Measurements from ENCODE around the gene MBP. TPM values are rescaled to one million over a fixed set of nuclear protein-coding genes. Genes with fewer than 3 reads are reported as not detected.

The MBP gene
- total RNA-seq, 1 donor from 2014 or later = 2.0 TPM

DNA sequence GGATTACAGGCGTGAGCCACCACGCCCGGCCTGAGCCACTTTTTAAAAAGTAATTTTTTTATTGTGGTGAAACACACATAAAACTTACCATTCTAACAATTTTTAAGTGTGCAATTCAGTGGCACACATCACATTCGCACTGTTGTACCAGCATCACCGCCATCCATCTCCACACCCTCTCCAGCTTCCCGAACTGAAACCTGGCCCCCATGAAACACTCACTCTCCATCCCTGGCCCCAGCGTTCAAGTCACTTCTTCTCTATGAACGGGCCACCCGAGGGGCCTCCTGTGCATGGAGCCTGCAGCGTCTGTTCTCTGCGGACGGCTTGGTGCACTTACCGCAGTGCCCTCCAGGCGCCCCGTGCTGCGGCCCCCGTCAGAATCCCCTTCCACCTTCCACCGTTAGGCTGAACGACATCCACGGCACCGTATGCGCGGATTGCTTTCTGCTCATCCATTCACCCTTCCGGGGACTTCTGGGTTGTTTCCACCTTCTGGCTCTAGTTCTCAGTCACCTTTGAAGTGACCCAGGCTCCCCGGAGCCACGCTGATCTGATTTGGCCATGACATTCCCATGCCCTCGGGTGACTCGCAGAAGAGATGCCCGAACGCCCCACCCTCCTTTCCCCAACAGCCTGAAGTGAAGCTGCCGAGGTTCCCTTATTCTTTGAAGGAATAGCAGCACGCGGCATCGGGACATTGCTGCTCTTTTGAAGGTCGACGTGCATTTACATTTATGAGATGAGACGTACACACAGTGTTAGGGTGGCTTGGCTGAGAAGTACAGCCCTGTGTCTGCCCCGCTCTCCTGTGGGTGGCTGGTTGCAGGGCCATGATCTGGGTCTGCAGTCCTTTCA is 134.4 kb downstream of the MBP start:
- TF ChIP-seq, protein P1, sequence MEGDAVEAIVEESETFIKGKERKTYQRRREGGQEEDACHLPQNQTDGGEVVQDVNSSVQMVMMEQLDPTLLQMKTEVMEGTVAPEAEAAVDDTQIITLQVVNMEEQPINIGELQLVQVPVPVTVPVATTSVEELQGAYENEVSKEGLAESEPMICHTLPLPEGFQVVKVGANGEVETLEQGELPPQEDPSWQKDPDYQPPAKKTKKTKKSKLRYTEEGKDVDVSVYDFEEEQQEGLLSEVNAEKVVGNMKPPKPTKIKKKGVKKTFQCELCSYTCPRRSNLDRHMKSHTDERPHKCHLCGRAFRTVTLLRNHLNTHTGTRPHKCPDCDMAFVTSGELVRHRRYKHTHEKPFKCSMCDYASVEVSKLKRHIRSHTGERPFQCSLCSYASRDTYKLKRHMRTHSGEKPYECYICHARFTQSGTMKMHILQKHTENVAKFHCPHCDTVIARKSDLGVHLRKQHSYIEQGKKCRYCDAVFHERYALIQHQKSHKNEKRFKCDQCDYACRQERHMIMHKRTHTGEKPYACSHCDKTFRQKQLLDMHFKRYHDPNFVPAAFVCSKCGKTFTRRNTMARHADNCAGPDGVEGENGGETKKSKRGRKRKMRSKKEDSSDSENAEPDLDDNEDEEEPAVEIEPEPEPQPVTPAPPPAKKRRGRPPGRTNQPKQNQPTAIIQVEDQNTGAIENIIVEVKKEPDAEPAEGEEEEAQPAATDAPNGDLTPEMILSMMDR (conservative IDR thresholded peaks at IDR 0.05) = no peak
- Mint-ChIP-seq H3K4me1 (peaks cover 26% of the 10 kb centered on the region), H3K27me3 (ENCODE audit: low read depth) (no peaks in the 10 kb centered on the region), H3K9me3 (no peaks in the 10 kb centered on the region), H3K27ac (ENCODE audit: unreplicated experiment) (no peak overlapping the region), H3K4me3 (peak overlapping the region; percentile 21), H3K36me3 (ENCODE audit: low read depth) (no peaks in the 10 kb centered on the region)
- DNase-seq (ENCODE audit: low read depth, low spot score) = no peak

DNA sequence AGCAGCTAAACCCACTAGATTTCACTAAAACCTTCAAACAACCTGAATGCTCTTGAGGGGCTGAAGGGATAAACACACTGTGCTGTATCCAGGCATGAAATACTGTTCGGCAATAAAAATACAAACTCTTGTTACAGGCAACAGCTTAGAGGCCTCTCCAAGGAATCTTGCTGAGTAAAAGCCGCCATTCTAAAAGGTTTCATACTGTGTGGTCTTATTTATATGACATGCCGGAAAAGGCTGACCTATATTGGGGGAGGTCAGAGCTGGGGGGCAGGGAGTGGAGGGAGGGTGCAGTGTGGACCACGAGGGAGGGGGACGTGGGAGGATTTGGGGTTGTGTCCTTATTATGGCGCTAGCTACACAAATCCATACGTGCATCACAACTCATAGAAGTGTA is 136.2 kb downstream of the MBP start:
- Mint-ChIP-seq H3K9me3 (no peaks in the 10 kb centered on the region), H3K4me1 (peaks cover 26% of the 10 kb centered on the region), H3K4me3 (no peak overlapping the region), H3K27me3 (ENCODE audit: low read depth) (no peaks in the 10 kb centered on the region), H3K36me3 (ENCODE audit: low read depth) (no peaks in the 10 kb centered on the region), H3K27ac (ENCODE audit: unreplicated experiment) (no peak overlapping the region)
- DNase-seq (ENCODE audit: low read depth, low spot score) = no peak
- TF ChIP-seq, protein P1 (conservative IDR thresholded peaks at IDR 0.05) = no peak

DNA sequence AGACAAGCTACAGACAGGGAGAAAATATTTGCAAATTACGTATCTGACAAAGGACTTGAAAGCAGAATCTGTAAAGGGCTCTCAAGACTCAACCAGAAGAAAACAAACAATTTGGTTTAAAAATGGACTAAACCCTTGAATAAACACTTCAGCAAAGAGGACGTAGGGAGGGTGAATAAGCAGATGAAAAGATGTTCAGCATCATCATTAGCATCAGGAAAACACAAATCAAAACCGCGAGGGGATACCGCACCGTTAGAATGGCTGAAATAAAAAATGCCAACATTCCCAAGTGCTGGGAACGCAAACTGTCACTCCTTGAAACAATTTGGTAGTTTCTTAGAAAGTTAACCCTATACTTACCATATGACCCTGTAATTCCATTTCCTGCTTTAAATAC is 136.7 kb downstream of the MBP start:
- Mint-ChIP-seq H3K36me3 (ENCODE audit: low read depth) (no peaks in the 10 kb centered on the region), H3K27me3 (ENCODE audit: low read depth) (no peaks in the 10 kb centered on the region), H3K9me3 (no peaks in the 10 kb centered on the region), H3K4me3 (no peak overlapping the region), H3K27ac (ENCODE audit: unreplicated experiment) (peak overlapping the region; percentile 47), H3K4me1 (peaks cover 26% of the 10 kb centered on the region)
- no peak for DNase-seq (ENCODE audit: low read depth, low spot score)
- TF ChIP-seq, protein P1 (conservative IDR thresholded peaks at IDR 0.05) = no peak

DNA sequence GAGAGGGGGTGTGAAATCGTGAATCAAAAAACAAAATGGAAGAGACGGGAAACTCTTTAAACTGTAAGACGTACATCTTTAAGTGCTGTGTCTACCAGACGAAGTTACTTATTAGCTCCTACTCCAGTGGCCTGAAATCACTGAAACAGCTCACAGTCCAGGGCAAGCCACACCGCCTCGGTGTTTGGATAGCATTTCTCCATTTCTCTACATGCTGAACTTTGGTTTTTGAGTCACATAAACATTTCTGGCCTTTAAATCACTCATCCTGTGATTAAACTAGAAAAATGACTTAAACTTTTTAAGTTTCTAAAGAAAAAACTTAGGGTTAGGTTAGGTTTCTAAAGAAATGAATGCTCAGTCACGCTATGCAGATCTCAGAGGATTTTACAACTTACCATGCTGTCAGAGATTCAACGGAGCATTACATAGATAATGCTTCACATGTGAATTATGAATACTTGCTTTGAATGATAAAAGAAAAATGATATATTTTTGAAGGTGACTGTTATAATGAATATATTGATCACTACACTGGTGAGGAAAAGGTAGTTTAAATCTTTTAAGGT is 138.4 kb downstream of the MBP start:
- H3K36me3 Mint-ChIP-seq (ENCODE audit: low read depth) = no peaks in the 10 kb centered on the region
- peaks cover 26% of the 10 kb centered on the region for H3K4me1 Mint-ChIP-seq
- H3K4me3 Mint-ChIP-seq = no peak overlapping the region
- no peak for DNase-seq (ENCODE audit: low read depth, low spot score)
- TF ChIP-seq, protein P1 (conservative IDR thresholded peaks at IDR 0.05) = no peak
- no peaks in the 10 kb centered on the region for H3K9me3 Mint-ChIP-seq
- H3K27ac Mint-ChIP-seq (ENCODE audit: unreplicated experiment) = no peak overlapping the region
- H3K27me3 Mint-ChIP-seq (ENCODE audit: low read depth) = no peaks in the 10 kb centered on the region

DNA sequence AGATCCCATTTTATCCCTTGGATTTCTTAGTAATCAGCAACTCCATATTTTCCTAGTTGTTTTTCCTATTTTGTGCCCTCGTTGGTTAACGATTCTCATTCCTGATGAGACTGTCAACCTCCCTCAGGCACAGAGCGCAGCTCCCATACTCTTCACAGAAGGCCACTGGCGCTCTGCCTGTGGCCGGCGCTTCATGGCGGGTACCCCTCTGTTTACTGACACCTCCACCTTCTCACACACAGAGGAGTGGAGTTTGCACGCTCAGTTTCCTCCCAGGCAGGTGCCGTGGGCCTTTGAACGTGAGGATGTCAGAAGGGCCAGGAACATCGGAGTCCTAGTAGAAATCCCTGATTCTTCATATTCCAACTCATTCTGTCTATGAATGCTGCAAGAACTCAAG is 139.0 kb downstream of the MBP start:
- peaks cover 26% of the 10 kb centered on the region for H3K4me1 Mint-ChIP-seq

More for the DNA sequence above, 139.0 kb downstream of the MBP start:
- TF ChIP-seq, protein P1 (conservative IDR thresholded peaks at IDR 0.05) = no peak
- no peak for DNase-seq (ENCODE audit: low read depth, low spot score)
- Mint-ChIP-seq H3K4me3 (no peak overlapping the region), H3K36me3 (ENCODE audit: low read depth) (no peaks in the 10 kb centered on the region), H3K27me3 (ENCODE audit: low read depth) (no peaks in the 10 kb centered on the region), H3K27ac (ENCODE audit: unreplicated experiment) (no peak overlapping the region), H3K9me3 (no peaks in the 10 kb centered on the region)
